ENCODE data around the gene CYBB.

DNA sequence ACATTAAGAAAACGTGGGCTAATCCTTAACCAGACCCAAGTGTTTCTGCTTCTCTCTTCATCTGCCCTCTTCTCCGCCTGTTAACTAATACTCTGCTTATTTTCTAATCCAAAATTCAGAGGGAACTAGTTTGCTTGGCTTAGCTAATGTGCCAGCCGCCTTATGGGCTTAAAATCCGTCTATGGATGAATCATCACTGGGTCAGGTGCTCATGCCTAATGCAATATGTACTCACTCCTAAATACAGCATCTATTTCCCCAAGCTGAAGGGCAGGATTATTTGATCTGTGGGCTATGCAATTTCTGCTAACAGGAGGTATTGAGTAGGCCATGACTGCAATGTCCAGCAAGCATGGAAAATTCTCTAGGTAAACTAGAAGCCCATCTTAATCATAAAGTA is 55.1 kb downstream of the CYBB start:
- TF ChIP-seq SUZ12 (IDR thresholded peaks at IDR 0.05; ENCODE audit: extremely low read depth, insufficient read depth, insufficient read length) (no peak), ZNF274 (IDR thresholded peaks at IDR 0.05; ENCODE audit: low read depth, low read length) (no peak), YY1 (IDR thresholded peaks at IDR 0.05; ENCODE audit: insufficient read depth, insufficient read length) (no peak)
